Measurements from ENCODE around the gene WDR93. TPM values are rescaled to one million over a fixed set of nuclear protein-coding genes. Genes with fewer than 3 reads are reported as not detected.
A peak's percentile ranks its signal among the peaks of the same experiment; 100 is the strongest.

Gene WDR93
- total and polyA plus RNA-seq, 2 donors from 2014 or later = 1.2 to 2.5 TPM

DNA sequence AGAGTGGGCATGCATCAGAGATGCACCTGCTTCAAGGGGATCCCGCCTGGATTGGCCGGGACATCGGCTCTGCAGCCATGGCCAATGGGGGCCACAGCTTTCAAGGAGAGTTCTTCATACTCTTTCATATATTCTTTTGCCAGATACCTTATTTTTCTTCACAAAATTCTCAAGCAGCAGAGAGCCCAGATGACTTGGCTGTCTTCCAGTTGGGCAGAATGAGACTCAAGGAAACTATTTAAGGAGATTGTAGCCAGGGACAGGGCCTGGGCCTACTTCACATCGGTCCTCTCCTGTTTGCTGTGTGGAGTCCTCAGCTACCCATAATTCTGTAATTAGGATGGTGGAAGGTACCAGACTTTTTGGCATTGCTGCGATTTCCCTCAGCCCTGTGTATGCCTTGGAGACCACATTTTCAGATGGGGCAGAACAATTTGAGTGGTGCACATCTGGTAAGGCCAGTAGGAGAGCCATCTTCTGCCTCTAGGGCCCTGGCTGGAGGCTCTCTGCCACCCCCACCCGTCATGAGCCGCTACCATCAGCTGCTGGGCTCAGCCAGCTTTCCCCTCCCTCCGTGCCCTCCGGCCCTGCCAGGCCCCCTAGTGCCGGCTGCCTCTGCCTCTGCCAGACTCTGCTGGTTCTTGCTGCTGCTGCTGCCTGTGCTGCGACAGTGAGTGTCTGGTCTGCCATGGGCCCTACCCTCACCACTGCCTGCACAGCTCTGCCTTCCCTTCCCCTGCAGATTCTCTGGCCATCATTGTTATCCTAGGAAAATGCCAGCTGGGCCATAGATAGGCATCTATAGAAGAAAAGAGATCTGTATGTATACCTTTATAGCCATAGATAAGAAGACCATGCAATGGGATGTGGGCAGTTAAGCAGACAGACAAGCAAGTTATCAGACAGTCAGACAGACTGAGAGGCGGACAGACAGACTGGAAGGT is 18.1 kb upstream of the WDR93 start:
- Histone ChIP-seq H3K27ac (ENCODE audit: low read depth in 2 of 2, low read length in 2 of 2) (no peak overlapping the region), H3K9me3 (ENCODE audit: control insufficient read depth in 2 of 3, insufficient read depth in 1 of 3, low read length in 3 of 3) (no peaks in the 10 kb centered on the region), H3K4me1 (ENCODE audit: control insufficient read depth in 2 of 3, insufficient read depth in 2 of 3, low read depth in 1 of 3, low read length in 3 of 3) (no peaks in the 10 kb centered on the region), H3K4me3 (ENCODE audit: low read length in 3 of 3) (no peak overlapping the region), H3K9ac (ENCODE audit: low read length in 3 of 3) (no peak overlapping the region), H3K27me3 (ENCODE audit: control insufficient read depth, insufficient read depth, low read length) (no peaks in the 10 kb centered on the region), H3K36me3 (ENCODE audit: control insufficient read depth in 2 of 3, insufficient read depth in 3 of 3, low read length in 3 of 3) (no peaks in the 10 kb centered on the region)
- TF ChIP-seq CTCF (IDR thresholded peaks at IDR 0.05; ENCODE audit: borderline replicate concordance, extremely low read depth, insufficient read depth) = no peak
- intact Hi-C loops (cut with DNase I) = no loop called here
- FAIRE-seq = no peak
- no peak for DNase-seq

- Histone ChIP-seq H3K4me1 (ENCODE audit: control insufficient read depth in 2 of 3, insufficient read depth in 2 of 3, low read depth in 1 of 3, low read length in 3 of 3) (no peaks in the 10 kb centered on the region), H3K27me3 (ENCODE audit: control insufficient read depth, insufficient read depth, low read length) (no peaks in the 10 kb centered on the region), H3K27ac (ENCODE audit: low read depth in 2 of 2, low read length in 2 of 2) (no peak overlapping the region), H3K36me3 (ENCODE audit: control insufficient read depth in 2 of 3, insufficient read depth in 3 of 3, low read length in 3 of 3) (no peaks in the 10 kb centered on the region), H3K9ac (ENCODE audit: low read length in 3 of 3) (no peak overlapping the region), H3K4me3 (ENCODE audit: low read length in 3 of 3) (no peak overlapping the region), H3K9me3 (ENCODE audit: control insufficient read depth in 2 of 3, insufficient read depth in 1 of 3, low read length in 3 of 3) (no peaks in the 10 kb centered on the region)
- intact Hi-C loops (cut with DNase I) = no loop called here
- FAIRE-seq (no peak), DNase-seq (peak in 4 of 5 donors; percentile 53 to 73 (median 66))
- no peak for TF ChIP-seq CTCF (IDR thresholded peaks at IDR 0.05; ENCODE audit: borderline replicate concordance, extremely low read depth, insufficient read depth)
These were observed 17.5 kb upstream of the WDR93 start for GRCh38 chr15:89673165-89673512.

GRCh38 chr15:89674526-89674925 is 16.1 kb upstream of the WDR93 start:
- intact Hi-C loops (cut with DNase I) = no loop called here
- no peak overlapping the region for H3K9ac ChIP-seq (ENCODE audit: low read length in 3 of 3)
- peaks cover 0 to 5% (median 0%) of the 10 kb centered on the region in 3 donors for H3K4me1 ChIP-seq (ENCODE audit: control insufficient read depth in 2 of 3, insufficient read depth in 2 of 3, low read depth in 1 of 3, low read length in 3 of 3)
- no peak overlapping the region for H3K4me3 ChIP-seq (ENCODE audit: low read length in 3 of 3)
- H3K27me3 ChIP-seq (ENCODE audit: control insufficient read depth, insufficient read depth, low read length) = no peaks in the 10 kb centered on the region
- no peak for FAIRE-seq
- no peaks in the 10 kb centered on the region for H3K36me3 ChIP-seq (ENCODE audit: control insufficient read depth in 2 of 3, insufficient read depth in 3 of 3, low read length in 3 of 3)
- no peaks in the 10 kb centered on the region for H3K9me3 ChIP-seq (ENCODE audit: control insufficient read depth in 2 of 3, insufficient read depth in 1 of 3, low read length in 3 of 3)
- no peak for DNase-seq
- no peak overlapping the region for H3K27ac ChIP-seq (ENCODE audit: low read depth in 2 of 2, low read length in 2 of 2)
- TF ChIP-seq CTCF (IDR thresholded peaks at IDR 0.05; ENCODE audit: borderline replicate concordance, extremely low read depth, insufficient read depth) = no peak
